ENCODE data around the gene AOC2. TPM values are rescaled to one million over a fixed set of nuclear protein-coding genes. Genes with fewer than 3 reads are reported as not detected.

AOC2 gene
- total and polyA plus RNA-seq, 2 of the 13 experiments (the other 11 are each of a cell fraction or from before 2014, with no cell fraction given): 1.2 to 3.3 TPM

DNA sequence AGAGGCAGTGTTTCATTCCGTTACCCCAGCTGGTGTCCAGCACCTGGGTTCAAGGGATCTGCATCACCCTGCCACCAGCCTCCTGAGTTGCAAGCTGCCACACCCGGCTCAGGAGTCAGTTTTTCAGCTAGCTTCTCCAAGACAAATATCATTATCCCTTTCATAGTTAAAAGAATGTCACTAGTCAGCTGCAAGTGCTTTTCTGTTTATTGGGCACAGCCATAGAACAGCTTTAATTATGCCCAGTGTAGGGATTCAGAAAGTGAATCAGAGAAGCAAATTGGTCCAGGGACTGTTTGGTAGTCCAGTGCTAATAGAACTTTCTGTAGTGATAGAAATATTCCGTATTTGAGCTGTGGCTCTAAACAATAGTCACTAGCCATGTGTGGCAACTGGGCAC lies 3.7 kb downstream of the AOC2 start:
- H3K27ac ChIP-seq (ENCODE audit: extremely low read length, insufficient read depth, low read length): no peak overlapping the region
- H4K20me1 ChIP-seq (ENCODE audit: insufficient read depth, low read length): no peaks in the 10 kb centered on the region
- no peak overlapping the region for H2AFZ ChIP-seq (ENCODE audit: low read length)
- no peak overlapping the region for H3K4me2 ChIP-seq (ENCODE audit: low read depth, low read length)
- ChIA-PET POLR2A (interaction anchor here (0.6 to 3.7 kb wide), 6 partner anchors 15 to 107 kb away, joined by 3 to 12 read pairs (median 4); partner anchors contain the start of gene PSME3), CTCF (ENCODE audit: low intra/inter-chr PET ratio, low total read pairs) (no interaction called here)
- BruUV-seq (replicated peaks): no TSS peak
- H3K4me3 ChIP-seq (replicated peaks in 1 of 3; ENCODE audit: insufficient read depth in 1 of 3, low read depth in 2 of 3, low read length in 3 of 3): no peak overlapping the region
- TF ChIP-seq ZNF12 (CRISPR knock-in tag; IDR thresholded peaks at IDR 0.05): no peak
- intact Hi-C loops (cut with micrococcal nuclease; ENCODE audit: unreplicated experiment): no loop called here
- 92% methylated on average over 3 of the region's 3 CpGs for WGBS (ENCODE audit: low lambda C conversion rate)
- no peaks in the 10 kb centered on the region for H3K9me3 ChIP-seq (ENCODE audit: low read length)
- in situ Hi-C loops (cut with HindIII; ENCODE audit: extremely low pct_ligation_motif_present, low pct_unique_long_range_greater_than_20kb): loop anchor here (10.0 kb wide), 1 partner anchor 137 kb away; the partner anchor contains the start of genes PTGES3L and RUNDC1
- FAIRE-seq (no peak), DNase-seq (ENCODE audit: low spot score) (no peak), ATAC-seq (no peak)
- H3K27me3 ChIP-seq (ENCODE audit: control insufficient read depth in 1 of 2, insufficient read depth in 2 of 2, low read length in 2 of 2): no peaks in the 10 kb centered on the region
- H3K9ac ChIP-seq (ENCODE audit: insufficient read depth, low read depth, low read length): no peak overlapping the region
- H3K4me1 ChIP-seq (ENCODE audit: insufficient read depth, low read length): peaks cover 46% of the 10 kb centered on the region
- H3K79me2 ChIP-seq (ENCODE audit: insufficient read depth, low read length): no peaks in the 10 kb centered on the region
- peaks cover 19 to 25% of the 10 kb centered on the region in 2 experiments for H3K36me3 ChIP-seq (replicated peaks in 1 of 2; ENCODE audit: control insufficient read depth in 1 of 2, insufficient read depth in 2 of 2, low read length in 2 of 2)

GRCh38 chr17:42849031-42849430 lies 4.7 kb downstream of the AOC2 start:
- H3K9me3 ChIP-seq (ENCODE audit: low read length): no peaks in the 10 kb centered on the region
- H3K4me2 ChIP-seq (ENCODE audit: low read depth, low read length): no peak overlapping the region
- no peak for DNase-seq (ENCODE audit: low spot score)
- H3K4me1 ChIP-seq (ENCODE audit: insufficient read depth, low read length): peaks cover 56% of the 10 kb centered on the region
- H3K27ac ChIP-seq (ENCODE audit: extremely low read length, insufficient read depth, low read length): no peak overlapping the region
- no peak for FAIRE-seq
- no peak overlapping the region for H3K4me3 ChIP-seq (replicated peaks in 1 of 3; ENCODE audit: insufficient read depth in 1 of 3, low read depth in 2 of 3, low read length in 3 of 3)
- 92% methylated on average over 8 of the region's 9 CpGs for WGBS (ENCODE audit: low lambda C conversion rate)
- TF ChIP-seq FOXC1 (CRISPR knock-in tag; IDR thresholded peaks at IDR 0.05; ENCODE audit: borderline replicate concordance) (no peak), TCF7L2 (IDR thresholded peaks at IDR 0.05; ENCODE audit: low read depth, low read length) (no peak), ZNF510 (CRISPR knock-in tag; IDR thresholded peaks at IDR 0.05; ENCODE audit: low read depth) (no peak), ZKSCAN5 (CRISPR knock-in tag; IDR thresholded peaks at IDR 0.05) (no peak)
- ChIA-PET POLR2A (interaction anchor here (1.1 to 3.7 kb wide), 3 partner anchors 18 to 80 kb away, joined by 3 to 12 read pairs (median 10); no protein-coding TSS in a partner anchor), CTCF (ENCODE audit: low intra/inter-chr PET ratio, low total read pairs) (no interaction called here)
- in situ Hi-C loops (cut with HindIII; ENCODE audit: extremely low pct_ligation_motif_present, low pct_unique_long_range_greater_than_20kb): loop anchor here (10.0 kb wide), 1 partner anchor 136 kb away; the partner anchor contains the start of genes PTGES3L and RUNDC1
- H4K20me1 ChIP-seq (ENCODE audit: insufficient read depth, low read length): no peaks in the 10 kb centered on the region
- H3K79me2 ChIP-seq (ENCODE audit: insufficient read depth, low read length): no peaks in the 10 kb centered on the region
- no TSS peak for BruUV-seq (replicated peaks)
- H2AFZ ChIP-seq (ENCODE audit: low read length): no peak overlapping the region
- H3K9ac ChIP-seq (ENCODE audit: insufficient read depth, low read depth, low read length): no peak overlapping the region
- intact Hi-C loops (cut with micrococcal nuclease; ENCODE audit: unreplicated experiment): no loop called here
- H3K27me3 ChIP-seq (ENCODE audit: control insufficient read depth in 1 of 2, insufficient read depth in 2 of 2, low read length in 2 of 2): no peaks in the 10 kb centered on the region
- no peak for ATAC-seq
- peaks cover 13 to 16% of the 10 kb centered on the region in 2 experiments for H3K36me3 ChIP-seq (replicated peaks in 1 of 2; ENCODE audit: control insufficient read depth in 1 of 2, insufficient read depth in 2 of 2, low read length in 2 of 2)

Data from HepG2 (cell line).